LoVo (cell line): ENCODE data around the gene SAMD14.
A peak's percentile ranks its signal among the peaks of the same experiment; 100 is the strongest.

Experiments
- DNase-seq: peaks from one replicate; pipeline ENCODE4 v3.0.0-alpha.2; 2016; ENCODE audit warnings: low spot score

The SAMD14 gene

DNA sequence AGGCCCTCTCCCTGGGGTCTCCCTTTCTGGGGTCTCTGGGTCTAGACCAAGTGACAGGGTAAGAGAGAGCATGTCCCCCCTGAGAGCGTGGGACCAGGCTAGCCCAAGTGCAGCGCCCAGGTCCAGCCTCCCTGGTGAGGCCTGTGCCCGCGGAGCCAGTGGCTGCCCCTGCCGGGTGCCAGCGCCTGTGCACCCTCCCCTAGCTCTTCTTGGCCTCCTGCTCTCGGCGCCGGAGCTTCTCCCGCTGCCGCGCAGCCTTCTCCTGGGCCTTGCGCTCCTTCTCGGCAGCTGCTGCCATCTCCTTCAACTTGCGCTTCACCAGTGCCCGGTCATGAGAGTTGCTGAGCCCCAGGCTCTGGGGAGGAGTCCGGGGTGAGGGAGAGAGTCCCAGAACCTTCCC lies 17.3 kb downstream of the SAMD14 start:
- DNase-seq: no peak

DNA sequence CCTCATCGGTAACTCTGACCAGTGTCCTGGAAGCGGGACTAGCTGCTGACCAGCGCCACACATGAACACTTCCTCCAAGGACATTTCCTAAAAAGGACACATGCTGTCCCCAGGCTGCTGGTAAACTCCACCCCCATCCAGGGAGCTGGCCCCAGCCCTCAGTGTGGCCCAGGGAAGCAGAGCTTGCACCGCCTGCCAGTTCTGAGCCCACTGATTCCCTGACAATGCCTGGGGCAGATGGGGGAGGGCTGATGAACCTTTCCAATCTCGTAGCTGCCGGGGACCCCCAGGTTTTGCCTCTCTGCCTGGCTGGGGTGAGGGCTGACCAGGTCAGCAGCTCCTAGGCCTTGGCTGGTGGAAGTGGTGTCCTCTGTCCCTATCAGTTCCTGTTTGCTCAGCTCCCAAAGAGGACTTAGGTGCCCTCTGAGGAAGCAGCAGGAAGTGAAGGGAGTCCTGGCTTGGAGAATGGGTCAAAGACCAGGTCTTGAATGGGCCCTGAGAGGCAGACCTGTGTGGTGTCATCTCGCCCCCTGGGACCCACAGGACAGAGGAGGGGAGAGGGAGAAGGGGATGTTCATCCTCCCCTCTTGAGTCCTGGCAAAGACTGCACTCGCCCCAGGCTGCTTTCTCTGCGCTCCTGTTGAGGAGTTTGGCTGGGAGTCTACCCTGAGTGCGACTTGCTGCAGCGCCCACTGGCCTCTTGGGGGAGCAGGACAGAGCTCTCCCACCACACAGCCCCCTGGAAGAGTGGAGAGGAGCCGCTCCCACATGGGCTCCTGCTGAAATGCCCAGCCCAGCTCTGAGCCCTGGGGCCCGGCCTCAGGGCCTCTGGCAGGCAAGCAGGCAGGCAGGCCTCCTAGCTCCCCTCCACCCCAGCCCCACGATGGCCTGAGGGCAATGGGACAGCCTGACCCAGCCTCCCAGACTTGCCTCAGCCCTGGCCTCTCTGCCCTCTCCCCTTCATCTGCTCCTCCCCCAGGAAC lies 18.0 kb downstream of the SAMD14 start:
- DNase-seq: no peak

GRCh38 chr17:50110591-50111349 lies 19.2 kb downstream of the SAMD14 start:
- no peak for DNase-seq

- no peak for DNase-seq
Measured at GRCh38 chr17:50109785-50110184, 20.2 kb downstream of the SAMD14 start.

DNA sequence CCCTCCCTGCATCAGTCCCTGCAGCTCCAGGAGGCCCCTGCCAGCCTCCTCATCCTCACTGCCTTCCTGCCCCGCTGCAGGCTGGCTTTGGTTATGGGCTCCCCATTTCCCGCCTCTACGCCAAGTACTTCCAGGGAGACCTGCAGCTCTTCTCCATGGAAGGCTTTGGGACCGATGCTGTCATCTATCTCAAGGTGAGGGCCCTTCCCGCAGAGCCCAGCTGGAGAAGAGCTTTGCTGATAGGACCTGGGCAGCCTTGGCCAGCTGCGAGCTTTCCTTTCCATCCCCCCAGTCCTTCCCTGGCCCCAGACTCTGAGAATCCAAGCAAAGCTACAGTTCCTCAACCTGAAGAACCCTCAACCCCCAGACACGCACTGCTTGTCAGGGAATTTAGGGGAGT lies 20.8 kb downstream of the SAMD14 start:
- no peak for DNase-seq

DNA sequence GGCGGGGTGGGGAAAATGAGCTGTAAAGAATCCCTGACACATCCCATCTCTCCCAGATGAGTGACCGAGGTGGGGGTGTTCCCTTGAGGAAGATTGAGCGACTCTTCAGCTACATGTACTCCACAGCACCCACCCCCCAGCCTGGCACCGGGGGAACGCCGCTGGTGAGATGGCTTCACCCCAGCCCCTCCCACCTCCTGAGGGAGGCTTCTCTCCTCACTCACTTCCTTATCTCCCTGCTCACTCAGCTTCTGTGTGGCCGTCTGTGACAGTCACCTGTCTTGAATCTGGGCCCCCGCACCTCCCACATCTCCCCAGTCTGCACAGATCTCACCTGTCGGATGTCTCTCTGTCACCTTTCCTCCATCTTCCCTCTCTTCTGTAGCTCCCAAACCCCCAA lies 21.4 kb downstream of the SAMD14 start:
- DNase-seq: no peak

- DNase-seq: no peak
Measured at GRCh38 chr17:50107790-50108414, 22.1 kb downstream of the SAMD14 start.

DNA sequence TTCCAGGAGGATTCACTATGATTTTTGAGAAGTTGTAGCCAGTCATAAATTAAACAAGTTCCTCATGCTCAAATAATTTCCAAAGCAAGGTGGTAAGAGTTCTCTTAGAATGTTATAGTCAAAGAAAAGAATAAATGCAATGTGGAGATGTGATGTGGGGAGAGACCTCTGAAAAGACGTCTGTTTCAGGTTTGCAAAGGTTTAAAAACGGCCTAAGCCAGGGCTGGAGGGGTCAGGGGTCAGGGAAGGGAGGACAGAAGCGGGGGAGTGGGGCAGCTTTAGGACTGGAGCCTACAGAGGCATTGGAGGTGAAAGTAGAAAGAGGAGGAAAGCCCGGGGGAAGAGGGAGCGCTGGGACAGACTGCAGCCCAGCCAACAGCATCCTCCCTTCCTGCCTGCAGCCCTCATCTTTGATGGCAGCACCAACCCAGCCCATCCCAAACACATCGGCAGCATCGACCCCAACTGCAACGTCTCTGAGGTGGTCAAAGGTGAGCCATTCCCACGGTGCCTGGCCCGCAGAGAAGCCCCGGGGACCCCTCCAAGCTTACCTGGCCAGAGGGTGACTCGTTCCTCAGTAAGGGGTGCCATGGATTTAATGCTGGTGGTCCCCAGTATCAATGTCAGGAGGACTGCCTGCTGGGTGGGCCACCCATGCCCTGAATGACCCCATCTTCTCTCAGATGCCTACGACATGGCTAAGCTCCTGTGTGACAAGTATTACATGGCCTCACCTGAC lies 23.4 kb downstream of the SAMD14 start:
- DNase-seq: no peak

GRCh38 chr17:50105811-50106210 lies 24.1 kb downstream of the SAMD14 start:
- DNase-seq: no peak

- DNase-seq: no peak
Measured at GRCh38 chr17:50103941-50104340, 26.0 kb downstream of the SAMD14 start.

DNA sequence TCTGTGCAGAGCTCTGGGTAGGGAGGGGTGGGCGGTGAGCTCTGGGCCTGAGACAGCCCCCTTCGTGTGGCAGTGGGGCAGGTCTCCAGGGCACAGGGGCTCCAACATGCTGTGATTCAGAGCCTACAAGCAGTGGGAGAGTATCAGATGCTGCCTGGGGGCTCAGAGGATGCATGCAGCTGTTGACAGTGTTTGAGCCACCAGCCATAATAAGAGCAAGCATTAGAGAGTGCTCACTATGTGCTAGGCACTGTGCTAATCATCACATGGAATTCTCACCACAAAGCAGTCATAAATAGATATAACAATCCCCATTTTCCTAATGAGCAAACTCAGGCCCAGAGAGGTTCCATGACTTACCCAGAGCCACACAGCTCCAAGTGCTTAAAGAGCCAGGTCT lies 26.7 kb downstream of the SAMD14 start:
- DNase-seq: no peak

DNA sequence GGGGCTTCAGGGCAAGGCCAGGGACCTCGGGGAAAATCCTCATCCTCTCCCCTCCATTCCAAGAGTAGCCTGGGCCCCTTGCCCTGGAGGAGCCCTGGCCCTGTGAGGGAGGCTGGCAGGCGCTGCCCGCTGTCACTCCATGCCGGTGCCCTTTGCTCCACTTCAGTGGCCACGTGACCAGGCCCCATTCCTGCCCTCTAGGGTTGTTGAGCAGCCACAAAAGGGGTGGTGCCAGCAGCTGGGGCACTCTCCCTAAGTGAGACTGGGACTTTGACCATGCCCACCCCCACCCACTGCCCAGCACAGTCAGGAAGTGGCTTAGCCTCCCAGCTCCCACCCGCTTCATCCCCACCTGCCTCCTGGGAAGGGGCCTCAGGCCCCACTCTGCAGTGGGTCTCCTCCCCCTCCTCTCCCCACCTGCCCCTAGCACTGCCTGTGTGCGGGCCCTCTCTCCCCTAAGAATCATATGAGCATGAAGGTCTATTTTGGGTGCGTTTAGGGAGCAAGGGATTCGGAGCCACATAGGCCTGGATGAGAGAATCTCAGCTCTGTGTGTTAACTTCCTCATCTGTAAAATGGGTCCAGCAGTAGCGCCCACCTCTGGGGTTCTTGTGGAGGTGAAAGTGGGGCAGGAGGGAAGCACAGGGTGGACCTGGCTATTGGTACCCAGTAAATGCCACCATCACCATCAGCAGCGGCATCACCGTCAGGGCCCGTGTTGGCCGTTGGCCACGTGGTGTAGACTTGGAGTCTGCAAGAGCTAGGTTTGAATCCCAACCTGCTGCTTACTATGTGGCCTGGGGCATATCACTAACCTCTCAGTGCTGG lies 27.6 kb downstream of the SAMD14 start:
- peak; percentile 22 for DNase-seq

- DNase-seq: no peak
Measured at GRCh38 chr17:50101346-50102163, 28.4 kb downstream of the SAMD14 start.

DNA sequence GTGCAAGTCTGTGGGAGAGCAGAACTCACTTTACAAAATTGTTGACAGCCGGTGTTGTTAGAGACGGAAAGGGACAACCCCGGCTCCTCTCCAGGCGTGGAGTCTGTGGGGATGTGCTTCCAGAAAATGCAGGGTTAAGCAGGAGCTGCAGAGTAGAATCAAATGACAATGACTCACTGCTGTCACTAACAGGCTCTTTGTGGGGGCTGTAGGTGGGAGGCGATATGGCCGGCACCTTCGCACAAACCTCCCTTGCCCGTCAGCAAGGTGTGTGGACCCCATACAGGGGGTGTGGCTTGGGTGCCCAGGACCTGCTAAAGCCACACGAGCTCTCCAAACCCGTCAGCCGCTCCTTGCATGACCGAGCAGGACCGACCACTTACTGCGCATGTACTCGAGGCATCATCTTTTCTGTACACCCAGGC lies 29.0 kb downstream of the SAMD14 start:
- no peak for DNase-seq

DNA sequence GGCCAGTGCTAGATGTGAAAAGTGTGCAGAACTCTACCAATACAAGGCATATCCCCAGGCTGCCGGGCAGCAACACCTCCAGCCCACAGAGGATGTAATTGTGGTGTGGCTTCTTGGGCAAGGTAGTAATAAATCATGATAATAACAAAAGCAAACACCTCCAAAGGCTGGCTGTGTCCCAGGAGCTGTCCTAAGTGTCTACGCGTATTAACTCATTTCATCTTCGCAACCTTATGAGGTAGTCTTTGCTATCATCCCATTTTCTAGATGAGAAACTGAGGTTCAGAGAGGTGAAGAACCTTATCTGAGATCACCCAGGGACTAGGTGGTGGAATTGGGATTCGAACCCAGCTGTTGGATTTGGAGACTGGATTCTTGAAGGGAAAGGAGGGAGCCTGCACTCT lies 29.5 kb downstream of the SAMD14 start:
- no peak for DNase-seq

GRCh38 chr17:50099003-50099402 lies 31.0 kb downstream of the SAMD14 start:
- no peak for DNase-seq

GRCh38 chr17:50098583-50098982 lies 31.4 kb downstream of the SAMD14 start:
- no peak for DNase-seq

DNA sequence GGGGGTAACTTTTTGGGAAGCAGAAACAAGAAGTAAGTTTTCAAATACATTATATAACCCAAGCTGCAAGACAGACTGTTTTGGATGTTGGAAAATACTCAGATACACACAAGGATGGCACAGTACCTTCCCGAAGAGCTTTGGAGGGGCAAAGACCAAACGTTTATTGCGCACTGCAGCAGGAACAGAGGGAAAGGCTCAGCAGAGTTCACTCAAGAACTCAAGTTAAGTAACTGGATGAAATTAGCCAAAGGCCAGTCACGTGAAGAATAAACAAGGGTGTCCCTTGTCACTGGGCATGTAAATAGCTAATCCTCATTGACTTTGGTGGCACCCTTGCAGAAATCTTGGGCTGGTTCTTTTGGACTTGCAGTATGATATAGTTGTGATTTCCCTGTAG lies 32.0 kb downstream of the SAMD14 start:
- no peak for DNase-seq

- DNase-seq: no peak
Measured at GRCh38 chr17:50097455-50097854, 32.5 kb downstream of the SAMD14 start.

- no peak for DNase-seq
Measured at GRCh38 chr17:50096758-50097157, 33.2 kb downstream of the SAMD14 start.
